Activated CD4-positive, alpha-beta memory T cell treated with anti-CD3 and anti-CD28 coated beads, Interleukin-2, amount 10 ng/mL, durations not matched to agents 7 days and 5 days (primary cell): ENCODE results near the gene SLC25A6. TPM values are rescaled to one million over a fixed set of nuclear protein-coding genes. Genes with fewer than 3 reads are reported as not detected.
"Not testable (repeated sequence)": the region's sequence is repeated elsewhere in the genome, so short reads cannot be mapped to it uniquely, and the experiment has no call there.

Source experiments
- CTCF ChIA-PET: fragments of 350-600 bp; sonication (Branson Sonifier 250); formaldehyde crosslinking; loops from one replicate; lab custom pipeline; 2021; ENCODE audit warnings: antibody characterized with exemption, inconsistent platforms; lab: Charles Lee
- POLR2A ChIA-PET: fragments of 350-600 bp; sonication (Branson Sonifier 250); formaldehyde crosslinking; loops from one replicate; lab custom pipeline; 2021; ENCODE audit warnings: antibody characterized with exemption; lab: Charles Lee
- DNase-seq: peaks from one replicate; pipeline ENCODE4 v3.0.0-alpha.2; 2020
- H3K27ac Mint-ChIP-seq: one replicate; pipeline ENCODE4 v1.8.0; 2021; ENCODE audit warnings: mild to moderate bottlenecking, mixed read lengths
- H3K27me3 Mint-ChIP-seq: one replicate; pipeline ENCODE4 v1.8.0; 2021; ENCODE audit warnings: mixed read lengths
- H3K36me3 Mint-ChIP-seq: one replicate; pipeline ENCODE4 v1.8.0; 2021; ENCODE audit warnings: low read depth, mixed read lengths
- H3K4me1 Mint-ChIP-seq: one replicate; pipeline ENCODE4 v1.8.0; 2021; ENCODE audit warnings: mixed read lengths
- H3K4me3 Mint-ChIP-seq: one replicate; pipeline ENCODE4 v1.8.0; 2021; ENCODE audit warnings: mild to moderate bottlenecking, mixed read lengths
- H3K9me3 Mint-ChIP-seq: one replicate; pipeline ENCODE4 v1.8.0; 2021; ENCODE audit warnings: mixed read lengths
- total RNA-seq, 2 experiments: library from RNA; stranded (reverse); gene quantifications; one replicate each; pipeline ENCODE4 v1.2.3, GENCODE V29; 2021

Gene SLC25A6
- total RNA-seq = 100 to 1,000 TPM; 249 to 255 TPM

- peaks cover 69% of the 10 kb centered on the region for H3K4me1 Mint-ChIP-seq
- CTCF ChIA-PET = no interaction called here
Observed at GRCh38 chrX:1391707-1392375, at the start of gene SLC25A6. TSS of gene SLC25A6 (minus strand) at chrX:1392113. CDS start at chrX:1392009, 104 bp downstream.

GRCh38 chrX:1440506-1440905, 48.6 kb upstream of the SLC25A6 start:
- Mint-ChIP-seq H3K4me3 (no peak overlapping the region), H3K4me1 (no peaks in the 10 kb centered on the region), H3K27me3 (no peaks in the 10 kb centered on the region), H3K27ac (no peak overlapping the region), H3K9me3 (peaks cover 19% of the 10 kb centered on the region), H3K36me3 (peaks cover 77% of the 10 kb centered on the region)
- ChIA-PET CTCF (no interaction called here), POLR2A (no interaction called here)
- no peak for DNase-seq

More at GRCh38 chrX:1391707-1392375, at the start of gene SLC25A6:
- H3K27me3 Mint-ChIP-seq = no peaks in the 10 kb centered on the region
- peak; percentile 99 for DNase-seq
- H3K27ac Mint-ChIP-seq = peak within 1 kb of the TSS; percentile 94
- peak within 1 kb of the TSS; percentile 91 for H3K4me3 Mint-ChIP-seq
- H3K36me3 Mint-ChIP-seq = peaks cover 61% of the 10 kb centered on the region
- H3K9me3 Mint-ChIP-seq = no peaks in the 10 kb centered on the region
- POLR2A ChIA-PET = no interaction called here

GRCh38 chrX:1435241-1435895, 43.5 kb upstream of the SLC25A6 start:
- Mint-ChIP-seq H3K9me3 (no peaks in the 10 kb centered on the region), H3K4me1 (no peaks in the 10 kb centered on the region), H3K4me3 (no peak overlapping the region), H3K36me3 (peaks cover 59% of the 10 kb centered on the region), H3K27ac (no peak overlapping the region), H3K27me3 (no peaks in the 10 kb centered on the region)
- ChIA-PET POLR2A (no interaction called here), CTCF (no interaction called here)
- DNase-seq = no peak

GRCh38 chrX:1434871-1435240, 42.9 kb upstream of the SLC25A6 start:
- DNase-seq = no peak
- Mint-ChIP-seq H3K27me3 (no peaks in the 10 kb centered on the region), H3K27ac (no peak overlapping the region), H3K4me3 (no peak overlapping the region), H3K4me1 (no peaks in the 10 kb centered on the region), H3K9me3 (no peaks in the 10 kb centered on the region), H3K36me3 (peaks cover 59% of the 10 kb centered on the region)
- CTCF ChIA-PET = no interaction called here
- POLR2A ChIA-PET = no interaction called here

GRCh38 chrX:1433646-1434357, 41.9 kb upstream of the SLC25A6 start:
- ChIA-PET CTCF (no interaction called here), POLR2A (no interaction called here)
- no peaks in the 10 kb centered on the region for H3K9me3 Mint-ChIP-seq
- no peak for DNase-seq
- no peaks in the 10 kb centered on the region for H3K4me1 Mint-ChIP-seq
- H3K27ac Mint-ChIP-seq = no peak overlapping the region
- no peaks in the 10 kb centered on the region for H3K27me3 Mint-ChIP-seq
- peaks cover 52% of the 10 kb centered on the region for H3K36me3 Mint-ChIP-seq
- no peak overlapping the region for H3K4me3 Mint-ChIP-seq

GRCh38 chrX:1430451-1430850, 38.5 kb upstream of the SLC25A6 start:
- no peak overlapping the region for H3K27ac Mint-ChIP-seq
- ChIA-PET POLR2A (no interaction called here), CTCF (no interaction called here)
- no peak overlapping the region for H3K4me3 Mint-ChIP-seq
- DNase-seq = no peak
- H3K27me3 Mint-ChIP-seq = no peaks in the 10 kb centered on the region
- H3K4me1 Mint-ChIP-seq = no peaks in the 10 kb centered on the region
- H3K36me3 Mint-ChIP-seq = peaks cover 42% of the 10 kb centered on the region
- H3K9me3 Mint-ChIP-seq = no peaks in the 10 kb centered on the region

- Mint-ChIP-seq H3K9me3 (peaks cover 17% of the 10 kb centered on the region), H3K4me1 (no peaks in the 10 kb centered on the region), H3K27me3 (no peaks in the 10 kb centered on the region), H3K4me3 (no peak overlapping the region), H3K27ac (no peak overlapping the region), H3K36me3 (peaks cover 58% of the 10 kb centered on the region)
- POLR2A ChIA-PET = no interaction called here
- DNase-seq = no peak
- CTCF ChIA-PET = no interaction called here
Observed at GRCh38 chrX:1427756-1428155, 35.8 kb upstream of the SLC25A6 start.

GRCh38 chrX:1426321-1426720, 34.4 kb upstream of the SLC25A6 start:
- CTCF ChIA-PET = not testable (repeated sequence)

GRCh38 chrX:1425381-1425780, 33.5 kb upstream of the SLC25A6 start:
- H3K36me3 Mint-ChIP-seq = peaks cover 73% of the 10 kb centered on the region
- H3K27ac Mint-ChIP-seq = no peak overlapping the region
- H3K27me3 Mint-ChIP-seq = no peaks in the 10 kb centered on the region
- H3K4me3 Mint-ChIP-seq = no peak overlapping the region
- H3K9me3 Mint-ChIP-seq = peaks cover 31% of the 10 kb centered on the region
- H3K4me1 Mint-ChIP-seq = no peaks in the 10 kb centered on the region
- ChIA-PET POLR2A (no interaction called here), CTCF (no interaction called here)
- no peak for DNase-seq

More at GRCh38 chrX:1426321-1426720, 34.4 kb upstream of the SLC25A6 start:
- Mint-ChIP-seq H3K36me3 (peaks cover 64% of the 10 kb centered on the region), H3K9me3 (peaks cover 28% of the 10 kb centered on the region)
- H3K27me3 Mint-ChIP-seq, DNase-seq, H3K4me1 Mint-ChIP-seq, H3K27ac Mint-ChIP-seq, H3K4me3 Mint-ChIP-seq, POLR2A ChIA-PET: not testable (repeated sequence)

GRCh38 chrX:1424147-1424851, 32.4 kb upstream of the SLC25A6 start:
- H3K4me1 Mint-ChIP-seq = no peaks in the 10 kb centered on the region
- no peak overlapping the region for H3K27ac Mint-ChIP-seq
- peaks cover 36% of the 10 kb centered on the region for H3K9me3 Mint-ChIP-seq
- DNase-seq = no peak
- CTCF ChIA-PET = no interaction called here
- peaks cover 80% of the 10 kb centered on the region for H3K36me3 Mint-ChIP-seq
- POLR2A ChIA-PET = no interaction called here
- no peaks in the 10 kb centered on the region for H3K27me3 Mint-ChIP-seq
- H3K4me3 Mint-ChIP-seq = no peak overlapping the region

GRCh38 chrX:1423215-1423614, 31.3 kb upstream of the SLC25A6 start:
- no peaks in the 10 kb centered on the region for H3K4me1 Mint-ChIP-seq
- H3K9me3 Mint-ChIP-seq = peaks cover 36% of the 10 kb centered on the region
- H3K27me3 Mint-ChIP-seq = no peaks in the 10 kb centered on the region
- no peak for DNase-seq
- CTCF ChIA-PET = no interaction called here
- no peak overlapping the region for H3K27ac Mint-ChIP-seq
- POLR2A ChIA-PET = no interaction called here
- peaks cover 82% of the 10 kb centered on the region for H3K36me3 Mint-ChIP-seq
- no peak overlapping the region for H3K4me3 Mint-ChIP-seq

GRCh38 chrX:1422135-1422465, 30.2 kb upstream of the SLC25A6 start:
- H3K36me3 Mint-ChIP-seq = peaks cover 78% of the 10 kb centered on the region
- H3K27ac Mint-ChIP-seq = no peak overlapping the region
- DNase-seq = no peak
- H3K4me3 Mint-ChIP-seq = no peak overlapping the region
- no peaks in the 10 kb centered on the region for H3K4me1 Mint-ChIP-seq
- peaks cover 36% of the 10 kb centered on the region for H3K9me3 Mint-ChIP-seq
- ChIA-PET CTCF (no interaction called here), POLR2A (no interaction called here)
- no peaks in the 10 kb centered on the region for H3K27me3 Mint-ChIP-seq

- ChIA-PET POLR2A (no interaction called here), CTCF (no interaction called here)
- Mint-ChIP-seq H3K9me3 (peaks cover 36% of the 10 kb centered on the region), H3K36me3 (peaks cover 73% of the 10 kb centered on the region), H3K4me3 (no peak overlapping the region), H3K4me1 (no peaks in the 10 kb centered on the region), H3K27ac (peak overlapping the region; percentile 47), H3K27me3 (no peaks in the 10 kb centered on the region)
- DNase-seq = no peak
Observed at GRCh38 chrX:1421433-1422134, 29.7 kb upstream of the SLC25A6 start.
